HG03039 (cell line): ENCODE measurements around the gene GTPBP6.
"Not testable (repeated sequence)": the region's sequence is repeated elsewhere in the genome, so short reads cannot be mapped to it uniquely, and the experiment has no call there.

Experiments used
- ATAC-seq: cut with Tn5 transposase; IDR thresholded peaks from one replicate; pipeline ENCODE4 v1.9.1; 2021; ENCODE audit warnings: mild to moderate bottlenecking, moderate library complexity; ENCODE audit not compliant: unreplicated experiment

Gene GTPBP6

GRCh38 chrX:274904-275475, 43.6 kb downstream of the GTPBP6 start:
- no peak for ATAC-seq

- no peak for ATAC-seq
These were observed 47.7 kb downstream of the GTPBP6 start for GRCh38 chrX:270848-271367.

GRCh38 chrX:267771-268261, 50.8 kb downstream of the GTPBP6 start:
- ATAC-seq: no peak

- ATAC-seq: no peak
These were observed 53.1 kb downstream of the GTPBP6 start for GRCh38 chrX:265502-265901.

GRCh38 chrX:264634-265455, 53.8 kb downstream of the GTPBP6 start:
- ATAC-seq: no peak

GRCh38 chrX:264006-264405, 54.6 kb downstream of the GTPBP6 start:
- ATAC-seq: not testable (repeated sequence)

- no peak for ATAC-seq
These were observed 56.2 kb downstream of the GTPBP6 start for GRCh38 chrX:262381-262909.

GRCh38 chrX:261919-262352, 56.7 kb downstream of the GTPBP6 start:
- no peak for ATAC-seq

GRCh38 chrX:261167-261918, 57.3 kb downstream of the GTPBP6 start:
- ATAC-seq: no peak

- ATAC-seq: no peak
These were observed 58.8 kb downstream of the GTPBP6 start for GRCh38 chrX:259692-260355.

- ATAC-seq: no peak
These were observed 60.1 kb downstream of the GTPBP6 start for GRCh38 chrX:258291-259040.

GRCh38 chrX:257681-258289, 60.8 kb downstream of the GTPBP6 start:
- ATAC-seq: no peak

- not testable (repeated sequence) for ATAC-seq
These were observed 61.5 kb downstream of the GTPBP6 start for GRCh38 chrX:257054-257453.

GRCh38 chrX:255923-256331, 62.7 kb downstream of the GTPBP6 start:
- no peak for ATAC-seq
